Measurements from ENCODE around the gene ADAMTS1.
A peak's percentile ranks its signal among the peaks of the same experiment; 100 is the strongest.

The ADAMTS1 gene

DNA sequence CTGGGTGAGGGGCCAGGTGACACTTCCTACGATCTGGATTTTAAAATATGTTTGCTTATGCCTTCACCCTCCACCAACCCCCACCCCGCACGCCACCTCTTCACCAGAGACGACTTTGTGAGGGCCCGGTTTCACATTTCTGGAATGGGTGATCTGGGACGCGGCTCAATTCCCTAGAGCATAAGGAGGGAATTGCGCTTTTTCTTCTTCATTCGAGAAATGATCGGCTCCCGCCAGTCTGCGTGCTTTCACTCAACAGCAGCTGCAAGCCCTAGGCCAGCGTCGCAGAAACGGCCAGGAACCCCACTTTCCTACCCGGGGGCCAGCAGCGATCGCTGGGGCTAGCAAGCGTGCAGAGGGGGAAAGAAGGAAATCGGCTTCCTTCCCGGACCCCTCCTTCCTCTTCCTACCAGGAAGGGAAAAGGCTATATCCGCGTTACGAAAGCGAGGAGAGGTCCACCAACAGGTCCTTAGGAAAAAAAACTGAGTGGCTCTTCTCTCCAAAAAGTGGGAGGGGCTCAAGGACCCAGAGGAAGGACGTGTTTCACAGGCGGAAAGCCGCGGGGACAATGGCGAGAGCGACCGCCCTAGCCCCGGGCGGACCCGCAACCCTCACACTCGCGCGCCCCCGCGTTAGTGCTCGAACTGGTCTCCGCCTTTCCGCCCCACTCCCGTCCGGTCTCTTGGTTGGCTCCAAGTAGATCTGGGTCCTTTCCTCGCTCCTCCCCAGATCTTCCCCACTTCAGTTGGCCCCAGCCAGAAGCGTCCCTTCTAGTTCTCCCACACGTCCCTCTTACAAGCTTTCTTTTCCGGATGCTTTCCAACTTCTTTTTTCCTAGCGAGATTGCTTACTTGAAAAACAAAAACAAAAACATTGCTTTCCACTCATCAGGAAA, 1.1 kb upstream of the ADAMTS1 start:
- peak overlapping the region; percentile 42 to 92 (median 78) for H3K27ac ChIP-seq

DNA sequence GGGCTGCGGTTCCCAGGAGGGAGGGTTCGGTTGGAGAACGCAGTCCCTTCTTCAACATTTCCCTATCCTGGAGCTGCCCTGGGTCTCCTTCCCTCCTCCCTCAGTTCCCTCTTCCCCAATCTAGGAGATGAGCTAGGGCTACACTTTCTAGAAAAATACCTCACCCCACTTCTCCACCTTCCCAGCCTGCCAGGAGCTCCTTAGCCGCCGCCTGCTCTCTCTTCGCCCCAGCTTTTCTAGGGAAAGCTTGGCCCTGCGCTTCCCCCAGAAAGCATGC, 488 bp upstream of the ADAMTS1 start:
- peak overlapping the region; percentile 42 to 92 (median 78) for H3K27ac ChIP-seq

More for the DNA sequence above, 1.1 kb upstream of the ADAMTS1 start:
- peak overlapping the region; percentile 55 to 68 (median 59) for H3K4me3 ChIP-seq

DNA sequence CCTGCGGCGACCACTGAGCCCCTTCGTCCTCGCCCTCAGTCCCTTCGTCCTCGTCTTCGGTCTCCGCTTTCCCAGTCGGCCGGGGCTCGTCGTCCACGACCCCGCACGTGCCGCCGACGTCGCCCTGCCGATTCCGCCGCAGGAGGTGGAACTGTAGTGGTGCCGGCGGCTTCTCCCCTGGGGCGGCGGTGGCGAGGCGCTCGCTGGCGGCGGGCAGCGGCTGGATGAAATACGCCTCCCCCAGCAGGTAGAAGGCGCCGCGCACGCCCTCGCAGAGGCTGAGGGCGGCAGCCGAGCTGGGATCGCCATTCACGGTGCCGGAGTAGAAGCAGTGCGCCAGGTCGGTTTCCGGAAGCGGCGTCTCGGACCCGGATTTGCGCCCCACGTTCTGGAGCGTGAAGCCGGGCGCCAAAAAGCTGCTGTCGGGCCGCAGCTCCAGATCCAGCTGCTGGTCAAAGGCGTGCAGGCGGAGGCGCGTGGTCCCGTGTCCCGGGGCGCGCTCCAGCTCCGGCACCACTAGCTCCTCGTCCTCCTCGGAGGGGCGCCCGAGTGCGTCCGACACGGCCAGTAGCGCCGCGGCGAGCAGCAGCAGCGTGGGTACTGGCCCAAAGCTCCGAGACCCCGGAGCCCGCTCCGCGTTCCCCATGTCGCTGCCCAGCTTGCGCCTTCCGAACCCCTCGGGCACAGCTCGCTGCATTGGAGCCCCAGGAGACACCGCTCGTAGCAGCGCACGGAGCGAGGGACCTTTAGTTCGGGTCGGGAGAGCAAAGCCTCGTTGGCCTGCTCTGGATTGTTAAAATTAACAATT, 747 bp downstream of the ADAMTS1 start:
- H3K27ac ChIP-seq = peak overlapping the region; percentile 34 to 92 (median 78)
- peak overlapping the region; percentile 55 to 68 (median 59) for H3K4me3 ChIP-seq

More for the DNA sequence above, 488 bp upstream of the ADAMTS1 start:
- H3K4me3 ChIP-seq = peak overlapping the region; percentile 55 to 68 (median 59)

GRCh38 chr21:26843933-26844257, 1.3 kb downstream of the ADAMTS1 start:
- peak overlapping the region; percentile 31 to 92 (median 78) for H3K27ac ChIP-seq
- peak overlapping the region; percentile 55 to 68 (median 59) for H3K4me3 ChIP-seq

- Histone ChIP-seq H3K27ac (peak overlapping the region in 20 of 21 experiments; percentile 10 to 92 (median 80)), H3K4me3 (peak overlapping the region; percentile 55 to 68 (median 59))
Measured at GRCh38 chr21:26842974-26843932, 2.0 kb downstream of the ADAMTS1 start.

DNA sequence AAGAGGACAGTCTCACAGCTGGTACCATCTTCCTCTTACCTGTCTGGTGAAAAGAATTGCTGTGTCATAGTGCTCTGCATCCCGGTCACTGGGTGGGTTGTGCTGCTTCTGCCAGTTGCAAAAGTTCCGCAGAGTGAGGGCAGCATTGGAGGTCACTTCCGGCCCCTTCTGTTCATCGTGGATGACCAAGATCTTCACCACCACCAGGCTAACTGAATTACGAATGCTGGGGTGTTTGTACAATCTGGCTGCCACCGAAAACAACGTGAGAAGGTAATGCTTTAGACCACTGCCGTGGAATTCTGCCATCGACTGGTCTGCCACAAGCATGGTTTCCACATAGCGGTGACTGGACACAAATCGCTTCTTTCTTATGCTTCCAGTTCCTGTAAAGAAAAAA, 2.9 kb downstream of the ADAMTS1 start:
- Histone ChIP-seq H3K4me3 (peak overlapping the region; percentile 55 to 68 (median 59)), H3K27ac (peak overlapping the region in 8 of 21 experiments; percentile 1 to 92 (median 33))

- Histone ChIP-seq H3K4me3 (peak overlapping the region in 1 of 7 experiments; percentile 56), H3K27ac (no peak overlapping the region)
Measured at GRCh38 chr21:26840912-26841311, 4.3 kb downstream of the ADAMTS1 start.

GRCh38 chr21:26840201-26840600, 5.0 kb downstream of the ADAMTS1 start:
- no peak overlapping the region for H3K4me3 ChIP-seq
- peak overlapping the region in 1 of 21 experiments; percentile 19 for H3K27ac ChIP-seq

- Histone ChIP-seq H3K4me3 (no peak overlapping the region), H3K27ac (no peak overlapping the region)
Measured at GRCh38 chr21:26837539-26837938, 7.7 kb downstream of the ADAMTS1 start.

DNA sequence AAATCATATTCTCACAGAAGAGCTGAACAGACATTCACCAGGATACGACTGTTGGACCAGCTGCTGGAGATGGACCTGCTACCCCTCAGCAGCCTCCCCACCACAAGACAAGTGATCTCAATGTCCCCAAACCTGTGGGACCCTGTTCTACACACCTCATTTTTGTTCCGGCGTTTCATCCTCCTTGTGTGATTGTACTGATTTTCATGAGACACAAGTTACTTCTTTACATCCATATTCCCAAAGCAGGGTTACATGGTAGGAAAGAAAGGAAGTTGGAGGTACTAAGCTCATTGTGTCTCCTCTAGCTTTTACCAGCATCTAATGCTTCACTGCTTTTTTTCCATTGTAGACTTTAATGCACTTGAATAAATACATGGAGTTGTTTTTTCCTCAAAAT, 8.7 kb downstream of the ADAMTS1 start:
- Histone ChIP-seq H3K27ac (no peak overlapping the region), H3K4me3 (no peak overlapping the region)

DNA sequence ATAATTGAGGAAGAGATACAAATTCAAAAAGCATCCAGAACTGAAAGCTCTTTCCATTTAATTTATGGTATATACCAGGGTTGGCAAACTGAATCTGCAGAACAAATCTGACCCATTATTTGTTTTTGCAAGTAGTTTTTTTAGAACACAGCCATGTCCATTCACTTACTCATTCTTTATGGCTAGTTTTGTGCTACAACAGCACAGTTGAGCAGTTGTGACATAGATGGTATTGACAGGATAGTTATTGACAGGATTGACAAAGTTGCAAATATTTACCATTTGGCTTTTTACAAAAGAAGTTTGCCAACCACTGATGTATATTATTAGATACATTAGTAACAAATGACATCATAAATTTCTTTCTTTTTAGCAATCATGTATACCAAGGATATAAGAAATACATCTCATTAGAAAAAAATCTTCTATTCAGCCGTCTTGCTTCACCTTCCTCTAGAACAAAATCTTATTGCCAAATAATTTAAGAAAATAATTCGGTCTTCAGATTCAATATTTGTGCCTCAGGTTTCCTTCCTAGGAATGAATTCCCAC, 9.4 kb downstream of the ADAMTS1 start:
- Histone ChIP-seq H3K27ac (no peak overlapping the region), H3K4me3 (no peak overlapping the region)

GRCh38 chr21:26835027-26835713, 10.0 kb downstream of the ADAMTS1 start:
- Histone ChIP-seq H3K4me3 (no peak overlapping the region), H3K27ac (no peak overlapping the region)

GRCh38 chr21:26834181-26834905, 10.9 kb downstream of the ADAMTS1 start:
- H3K27ac ChIP-seq = no peak overlapping the region
- no peak overlapping the region for H3K4me3 ChIP-seq

DNA sequence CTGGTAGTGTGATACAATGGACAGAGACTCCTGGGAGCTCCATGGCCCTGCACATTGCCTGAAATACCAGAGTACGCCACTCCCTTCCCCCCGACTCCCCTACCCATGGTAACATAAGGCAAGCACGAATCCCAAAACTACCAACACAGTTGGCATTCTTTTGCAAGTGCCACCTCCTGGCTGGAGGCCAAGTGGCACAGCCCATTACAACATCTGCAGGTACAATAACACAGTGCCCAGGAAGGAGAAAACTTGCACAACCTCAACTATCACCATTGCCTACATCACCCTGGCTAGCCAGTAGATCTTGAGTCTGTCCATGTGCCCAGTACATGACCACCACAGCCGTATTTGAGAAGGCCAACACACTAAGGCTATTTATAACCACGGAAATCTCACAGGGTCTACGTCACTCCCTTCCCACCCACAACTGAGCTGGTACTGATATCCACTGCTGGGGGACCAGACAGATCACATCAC, 11.7 kb downstream of the ADAMTS1 start:
- no peak overlapping the region for H3K27ac ChIP-seq
- H3K4me3 ChIP-seq = no peak overlapping the region

GRCh38 chr21:26833011-26833410, 12.2 kb downstream of the ADAMTS1 start:
- Histone ChIP-seq H3K4me3 (no peak overlapping the region), H3K27ac (no peak overlapping the region)

DNA sequence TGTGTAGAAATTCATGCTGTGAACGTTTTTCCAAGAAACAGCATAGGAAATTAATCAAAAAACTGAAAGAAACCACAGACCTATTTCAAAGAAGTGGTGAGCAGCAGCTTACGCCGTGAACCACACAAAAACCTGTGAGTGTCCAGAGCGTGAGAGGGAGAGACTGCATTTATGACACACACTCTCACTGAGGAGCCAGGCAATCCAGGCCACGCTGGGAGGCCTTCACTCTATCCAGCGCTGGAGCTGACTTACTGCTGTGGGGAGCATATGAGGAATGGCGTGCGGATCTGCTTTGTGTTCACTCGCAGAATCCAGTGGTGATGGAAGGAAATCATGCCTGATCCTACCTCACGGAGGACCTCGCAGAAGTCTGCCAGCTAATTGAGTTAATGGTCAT, 12.7 kb downstream of the ADAMTS1 start:
- H3K4me3 ChIP-seq = no peak overlapping the region
- H3K27ac ChIP-seq = no peak overlapping the region

GRCh38 chr21:26826801-26827200, 18.4 kb downstream of the ADAMTS1 start:
- no peak overlapping the region for H3K27ac ChIP-seq
- no peak overlapping the region for H3K4me3 ChIP-seq

DNA sequence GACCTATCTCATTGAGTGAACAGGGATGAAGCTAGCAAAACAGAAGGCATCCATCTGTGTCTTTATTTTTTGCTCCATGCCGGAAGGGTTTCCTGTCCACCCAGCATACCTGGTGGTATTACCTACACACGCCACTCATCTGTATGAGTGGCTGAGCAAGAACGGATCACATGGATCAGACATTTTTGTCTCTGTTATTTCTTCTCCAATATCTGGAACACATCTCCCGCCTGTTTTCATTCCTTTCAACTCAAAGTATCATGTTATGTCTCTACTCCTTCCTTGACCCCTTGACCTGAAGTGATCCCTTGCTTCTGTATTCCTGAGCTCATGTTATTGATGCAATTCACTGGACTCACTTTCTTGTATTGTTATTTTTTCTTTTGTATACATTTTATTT, 24.7 kb downstream of the ADAMTS1 start:
- no peak overlapping the region for H3K27ac ChIP-seq
- H3K4me3 ChIP-seq = no peak overlapping the region
